Measurements from ENCODE around the gene COL13A1.

The COL13A1 gene

DNA sequence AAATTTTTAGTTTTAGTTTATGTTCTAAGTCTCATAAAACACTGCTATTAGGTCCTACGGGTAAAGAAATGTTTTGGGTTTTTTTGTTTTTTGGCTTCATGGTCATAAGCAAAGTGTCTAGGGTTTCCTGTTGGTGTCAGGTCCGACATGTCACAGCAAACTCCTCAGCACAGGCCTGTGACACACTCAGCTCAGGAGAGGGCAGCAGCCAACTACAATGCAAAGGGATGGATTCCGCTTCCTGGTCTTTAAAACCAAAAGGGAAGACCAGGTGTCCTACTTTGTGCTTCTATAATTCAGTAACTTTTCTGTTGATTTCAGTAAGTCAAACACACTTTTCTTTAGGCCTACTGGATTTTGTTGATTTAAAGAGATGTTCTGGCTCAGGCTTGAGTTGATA is 167.1 kb downstream of the COL13A1 start:
- peak; percentile 36 for DNase-seq

DNA sequence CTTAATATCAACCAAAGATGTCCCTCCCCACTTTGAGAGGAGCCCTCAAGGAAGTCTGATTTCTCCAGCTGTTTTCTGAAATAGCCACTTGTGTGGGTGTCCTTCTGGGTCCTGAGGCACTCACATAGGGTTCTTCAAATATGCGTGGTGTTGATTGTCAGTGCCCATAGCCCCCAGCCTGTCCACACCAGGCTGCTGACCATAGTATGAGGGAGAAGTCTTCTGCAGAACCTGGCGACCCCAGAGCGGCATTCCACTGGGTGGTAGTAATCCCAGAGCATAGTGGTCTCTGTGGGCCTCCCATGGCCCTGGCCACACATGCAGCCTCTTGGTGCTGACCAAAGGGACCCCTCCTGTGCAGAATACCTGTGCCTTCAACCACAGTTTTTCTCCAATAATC is 168.3 kb downstream of the COL13A1 start:
- DNase-seq = no peak

DNA sequence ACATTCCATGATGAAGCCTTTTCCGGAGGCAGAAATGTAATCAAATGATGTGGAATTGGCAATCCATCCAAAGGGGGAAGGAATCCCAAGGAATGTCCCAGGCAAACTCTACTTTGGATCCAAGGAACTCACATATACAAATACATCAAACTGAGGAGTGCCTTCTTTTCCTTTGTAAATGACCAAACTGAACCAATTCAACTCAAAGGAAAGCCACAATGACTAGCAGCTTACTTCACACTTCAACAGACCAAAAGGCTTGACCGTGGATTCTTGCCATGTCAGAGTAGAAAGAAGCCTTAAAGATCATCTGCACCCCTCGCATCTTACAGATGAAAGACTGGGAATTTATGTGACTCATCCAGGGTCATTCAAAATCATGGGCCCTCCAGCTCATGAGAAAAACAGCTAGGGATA is 171.3 kb downstream of the COL13A1 start:
- DNase-seq = peak; percentile 31

DNA sequence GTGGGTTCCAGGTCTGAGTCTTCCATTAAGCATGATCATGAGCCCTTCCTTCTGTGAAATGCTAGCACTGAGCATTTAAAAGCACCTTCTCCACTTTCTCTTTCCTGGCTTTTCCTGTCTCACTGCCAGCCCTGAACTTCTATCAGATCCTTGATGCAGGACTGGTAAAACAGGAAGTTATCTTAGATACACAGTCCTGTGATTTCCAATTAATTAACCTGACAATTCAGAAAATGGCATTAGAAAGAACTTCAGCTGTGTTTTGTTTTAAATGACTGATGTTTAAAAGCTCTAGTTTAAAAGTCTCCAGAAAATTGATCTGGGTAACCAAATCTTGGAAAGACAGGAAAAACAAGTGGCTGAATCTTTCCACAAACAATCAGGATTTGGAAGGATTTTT is 172.0 kb downstream of the COL13A1 start:
- DNase-seq = no peak

DNA sequence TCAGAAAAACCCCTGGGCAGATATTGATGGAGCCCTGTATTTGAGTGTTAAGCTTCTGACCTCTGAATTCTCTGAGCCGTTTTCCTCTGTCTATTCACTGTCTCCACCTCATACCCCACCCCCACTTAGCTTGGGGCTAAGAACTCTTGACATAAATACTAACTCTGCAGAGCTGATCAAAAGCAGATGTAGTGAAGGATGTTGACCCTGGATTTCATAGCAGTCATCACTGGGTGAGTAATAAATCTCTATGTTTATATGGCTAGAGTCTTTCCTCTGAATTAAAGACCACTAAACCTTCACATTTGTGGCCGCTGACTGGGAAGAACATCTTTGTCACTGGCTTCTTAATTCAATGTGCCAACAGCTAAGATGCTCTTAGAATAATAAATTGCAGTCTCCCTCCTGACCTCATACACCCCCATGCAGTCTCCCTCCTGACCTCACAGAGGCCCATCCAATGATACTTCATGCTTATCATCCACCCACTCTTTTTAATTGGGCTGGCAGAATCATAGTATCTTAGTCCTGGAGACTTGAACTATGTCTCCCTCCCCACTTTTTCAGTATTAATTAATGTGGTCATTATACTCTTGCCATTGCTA is 172.9 kb downstream of the COL13A1 start:
- peak; percentile 93 for DNase-seq

DNA sequence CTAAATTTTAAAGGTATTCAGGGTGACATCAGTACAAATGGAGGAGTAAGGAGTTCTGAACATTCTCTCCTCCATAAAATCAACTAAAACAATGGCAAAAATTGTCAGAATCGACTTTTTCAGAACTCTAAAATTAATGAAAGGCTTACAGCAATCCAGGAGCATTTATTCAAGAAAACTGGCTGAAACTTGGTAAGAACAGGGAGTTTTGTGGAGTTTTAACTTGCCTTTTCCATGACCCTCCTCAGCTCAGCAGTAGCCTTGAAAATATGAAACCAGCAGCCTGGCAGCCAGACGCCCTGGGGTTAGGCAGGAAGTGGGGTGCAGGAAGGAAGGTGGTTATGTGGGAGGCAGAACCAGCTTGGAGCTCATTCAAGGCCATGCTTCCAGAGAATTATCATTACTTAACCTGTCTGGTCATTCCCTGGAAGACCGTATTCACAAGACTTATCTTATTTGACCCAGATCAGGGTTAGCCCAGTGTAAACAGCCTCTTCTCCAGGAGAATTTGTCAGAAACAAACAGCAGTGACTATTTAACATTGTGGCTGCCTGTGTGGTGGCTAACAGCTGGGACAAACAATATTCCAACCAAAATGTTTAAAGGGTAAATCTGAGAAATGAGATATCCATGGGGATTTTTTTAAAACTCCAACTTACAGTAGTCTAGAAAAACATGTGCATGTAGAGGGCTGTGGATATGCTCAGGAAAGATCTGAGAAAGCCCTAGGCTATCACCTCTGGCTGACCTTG is 175.3 kb downstream of the COL13A1 start:
- DNase-seq = no peak

DNA sequence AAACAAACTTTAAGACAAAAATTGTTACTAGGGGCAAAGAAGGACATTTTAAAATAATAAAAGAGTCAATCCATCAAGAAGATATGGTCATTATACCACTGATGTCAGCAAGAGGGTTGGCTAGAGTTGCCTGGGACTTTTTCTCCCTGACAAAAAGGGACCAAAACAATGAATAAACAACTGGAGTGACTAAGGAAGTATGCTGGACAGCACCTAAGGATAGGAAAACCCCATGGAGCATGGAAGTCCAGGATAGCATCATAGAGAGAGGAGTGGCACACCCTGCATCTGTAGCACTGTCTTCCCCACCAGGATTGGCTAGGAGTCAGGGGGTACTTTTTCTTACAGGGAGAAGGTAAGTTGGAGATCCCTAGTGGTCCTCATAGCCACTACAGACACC is 177.5 kb downstream of the COL13A1 start:
- no peak for DNase-seq

DNA sequence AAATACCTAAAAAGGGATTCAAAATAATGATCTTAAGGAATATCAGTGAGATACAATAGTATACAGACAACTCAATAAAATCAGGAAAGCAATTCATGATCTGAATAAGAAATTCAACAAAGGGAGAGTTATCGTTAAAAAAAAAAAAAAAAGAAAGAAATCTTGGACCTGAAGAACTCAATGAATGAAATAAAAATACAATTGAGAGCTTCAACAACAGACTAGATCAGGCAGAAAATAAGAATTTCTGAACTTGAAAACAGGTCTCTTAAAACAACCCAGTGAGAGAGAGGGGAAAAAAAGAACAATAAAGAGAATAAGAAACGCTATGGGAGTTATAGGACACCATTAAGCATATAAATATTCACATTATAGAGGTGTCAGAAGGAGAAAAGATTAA is 179.0 kb downstream of the COL13A1 start:
- no peak for DNase-seq

DNA sequence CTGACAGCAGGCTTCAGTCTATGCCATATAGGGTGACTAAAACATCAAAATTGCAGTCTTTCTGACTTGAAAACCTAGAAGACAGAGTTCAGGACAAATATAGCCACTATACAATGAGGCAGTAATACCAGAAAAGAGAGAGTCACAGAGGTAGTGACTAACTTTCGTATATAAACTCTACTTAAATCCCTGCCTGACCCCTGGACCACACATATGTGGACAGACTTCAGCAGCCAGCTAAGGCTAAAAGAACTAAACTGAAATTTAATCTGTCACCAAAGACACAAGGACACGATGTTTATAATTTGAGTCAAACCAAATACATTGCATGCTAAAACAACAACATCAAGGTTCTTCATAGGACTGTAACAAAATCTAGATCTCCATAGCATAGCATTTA is 186.4 kb downstream of the COL13A1 start:
- no peak for DNase-seq

DNA sequence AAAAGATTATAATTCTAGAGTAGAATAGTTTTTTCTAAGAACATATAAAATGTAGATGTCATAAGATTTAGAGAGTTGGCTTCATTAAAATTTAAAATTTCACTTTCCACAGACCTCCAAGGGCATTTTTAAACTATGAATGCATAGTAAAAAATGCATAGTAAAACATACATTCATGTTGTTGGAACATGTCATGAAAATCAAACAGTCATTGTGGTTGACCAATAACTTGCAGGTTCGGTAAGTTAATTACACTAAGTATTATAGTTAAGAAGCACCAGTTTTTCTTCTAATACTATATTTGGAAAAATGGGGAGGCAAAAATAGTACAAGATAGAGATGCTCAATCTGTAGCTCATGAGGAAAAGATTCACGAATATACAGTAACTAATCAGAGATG is 189.4 kb downstream of the COL13A1 start:
- DNase-seq = no peak

DNA sequence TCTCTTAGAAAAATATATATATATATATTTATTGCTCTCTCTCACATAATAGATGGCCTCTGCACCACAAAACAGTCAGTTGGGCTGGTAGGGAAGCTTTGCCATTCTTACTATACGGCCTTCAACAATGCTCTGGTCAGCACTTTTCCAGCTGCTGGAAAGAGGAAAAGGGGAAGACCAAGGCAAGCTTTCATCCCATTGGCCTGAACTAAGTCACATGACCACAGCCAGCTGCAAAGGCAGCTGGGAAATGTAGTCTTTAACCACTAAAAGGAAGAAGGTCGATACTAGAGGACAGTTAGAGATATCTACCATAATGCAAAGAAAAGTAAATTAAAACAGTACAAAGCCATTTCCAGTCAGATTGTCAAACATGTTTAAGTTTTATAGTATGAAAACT is 192.6 kb downstream of the COL13A1 start:
- peak; percentile 54 for DNase-seq

DNA sequence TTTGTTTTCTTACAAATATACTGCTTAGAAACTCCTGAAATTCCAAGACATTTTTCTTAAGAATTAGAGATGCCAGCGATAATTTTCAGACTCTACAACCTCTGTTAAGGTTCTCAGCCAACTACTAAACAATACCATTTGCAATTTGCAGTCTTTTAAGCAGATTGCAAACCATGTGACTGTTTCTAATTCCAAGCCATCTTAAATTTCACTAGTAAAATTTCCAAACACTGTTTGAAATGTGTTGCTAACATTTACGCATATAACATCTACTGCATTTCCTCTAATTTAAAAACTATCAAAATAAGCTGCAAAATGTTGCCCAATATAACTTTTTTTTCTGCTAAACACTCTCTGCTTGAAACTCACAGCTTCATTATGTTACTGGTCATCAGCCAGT is 194.9 kb downstream of the COL13A1 start:
- DNase-seq = no peak

DNA sequence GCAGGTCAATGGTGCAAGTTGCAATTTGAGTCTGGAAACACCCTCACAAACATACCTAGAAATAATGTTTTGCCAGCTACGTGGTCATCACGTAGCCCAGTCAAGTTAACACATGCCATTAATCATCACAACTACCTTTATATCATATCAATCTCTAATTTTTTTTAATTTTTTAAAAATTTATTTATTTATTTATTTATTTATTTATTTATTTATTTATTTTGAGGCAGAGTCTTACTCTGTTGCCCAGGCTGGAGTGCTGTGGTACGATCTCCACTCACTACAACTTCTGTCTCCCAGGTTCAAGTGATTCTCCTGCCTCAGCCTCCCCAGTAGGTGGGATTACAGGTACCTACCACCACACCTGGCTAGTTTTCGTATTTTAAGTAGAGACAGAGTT is 198.6 kb downstream of the COL13A1 start:
- no peak for DNase-seq

DNA sequence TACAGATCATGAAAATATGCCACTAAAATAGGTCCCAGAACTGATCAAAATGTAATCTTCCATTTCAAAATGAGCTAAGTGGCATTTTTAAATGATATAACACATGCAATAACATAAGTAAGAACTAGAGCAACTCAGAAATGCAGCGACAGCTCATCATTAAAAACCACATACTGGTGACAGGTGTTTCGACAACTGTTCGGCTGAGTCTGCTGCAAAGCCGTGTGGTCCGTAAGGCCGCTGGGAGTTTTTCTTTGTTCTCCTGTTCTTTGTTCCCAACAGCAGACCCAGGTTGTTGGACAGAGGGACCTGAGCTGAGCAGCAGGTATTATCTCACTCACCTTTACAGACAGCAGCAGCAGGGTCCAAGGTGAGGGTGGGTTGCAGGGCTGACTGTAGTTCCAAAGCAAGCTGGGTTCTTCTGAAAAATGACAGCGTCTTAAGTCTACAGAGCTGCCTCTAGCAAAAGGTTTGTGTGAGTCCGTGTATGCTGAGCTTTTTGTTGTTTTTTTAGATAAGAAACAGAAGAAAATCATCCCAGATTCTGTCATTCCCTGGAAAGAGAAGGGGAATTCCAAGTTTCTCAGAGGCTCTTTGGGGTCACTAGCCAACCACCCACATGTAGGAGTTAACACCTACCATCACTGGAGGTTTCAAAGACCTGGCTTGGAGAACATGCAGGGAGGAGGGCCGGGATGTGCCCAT is 205.6 kb downstream of the COL13A1 start:
- no peak for DNase-seq
